Stimulated activated CD4-positive, alpha-beta T cell treated with anti-CD3 and anti-CD28 coated beads, Interleukin-12 subunit alpha, Interleukin-12 subunit beta, amount 100 ng/mL, for 4 hours (primary cell): ENCODE results near the gene CANT1.
"Not testable (repeated sequence)": the region's sequence is repeated elsewhere in the genome, so short reads cannot be mapped to it uniquely, and the experiment has no call there.

Source experiments
- DNase-seq: peaks from one replicate; pipeline ENCODE4 v3.0.0-alpha.2; 2020

Gene CANT1

GRCh38 chr17:78956254-78956653 is 53.3 kb downstream of the CANT1 start:
- DNase-seq = no peak

GRCh38 chr17:78954684-78955083 is 54.9 kb downstream of the CANT1 start:
- no peak for DNase-seq

- no peak for DNase-seq
These were observed 55.9 kb downstream of the CANT1 start for GRCh38 chr17:78953356-78954350.

GRCh38 chr17:78952706-78953105 is 56.9 kb downstream of the CANT1 start:
- no peak for DNase-seq

- DNase-seq = no peak
These were observed 57.5 kb downstream of the CANT1 start for GRCh38 chr17:78951967-78952551.

GRCh38 chr17:78950870-78951269 is 58.7 kb downstream of the CANT1 start:
- DNase-seq = no peak

GRCh38 chr17:78947235-78948149 is 62.1 kb downstream of the CANT1 start:
- no peak for DNase-seq

GRCh38 chr17:78946631-78947030 is 62.9 kb downstream of the CANT1 start:
- DNase-seq = no peak

- DNase-seq = no peak
These were observed 63.4 kb downstream of the CANT1 start for GRCh38 chr17:78946131-78946530.

GRCh38 chr17:78945455-78945854 is 64.1 kb downstream of the CANT1 start:
- not testable (repeated sequence) for DNase-seq

GRCh38 chr17:78944956-78945355 is 64.6 kb downstream of the CANT1 start:
- DNase-seq = no peak

- no peak for DNase-seq
These were observed 65.5 kb downstream of the CANT1 start for GRCh38 chr17:78944026-78944425.
